BLaER1 (cell line): ENCODE measurements around the gene TTN.
A peak's percentile ranks its signal among the peaks of the same experiment; 100 is the strongest.
"Not testable (repeated sequence)": the region's sequence is repeated elsewhere in the genome, so short reads cannot be mapped to it uniquely, and the experiment has no call there.

Source experiments
- H3K27ac ChIP-seq: shearing (Covaris generic); formaldehyde crosslinking; 2 replicates; pipeline ENCODE4 v1.8.1; 2022
- H3K27me3 ChIP-seq: shearing (Covaris generic); formaldehyde crosslinking; 2 replicates; pipeline ENCODE4 v1.8.1; 2022
- H3K36me3 ChIP-seq: shearing (Covaris generic); formaldehyde crosslinking; 2 replicates; pipeline ENCODE4 v1.8.1; 2022
- H3K4me1 ChIP-seq: shearing (Covaris generic); formaldehyde crosslinking; 2 replicates; pipeline ENCODE4 v1.8.1; 2022
- H3K4me2 ChIP-seq: shearing (Covaris generic); formaldehyde crosslinking; 2 replicates; pipeline ENCODE4 v1.8.1; 2022
- H3K4me3 ChIP-seq: shearing (Covaris generic); formaldehyde crosslinking; 2 replicates; pipeline ENCODE4 v1.8.1; 2022
- H3K9ac ChIP-seq: shearing (Covaris generic); formaldehyde crosslinking; 2 replicates; pipeline ENCODE4 v1.8.1; 2022
- H3K9me3 ChIP-seq: shearing (Covaris generic); formaldehyde crosslinking; 2 replicates; pipeline ENCODE4 v1.8.1; 2022
- H4K20me1 ChIP-seq: shearing (Covaris generic); formaldehyde crosslinking; 2 replicates; pipeline ENCODE4 v1.8.1; 2022
- Cebpa-rat ChIP-seq: shearing (Covaris generic); IDR thresholded peaks from 2 replicates; pipeline ENCODE4 v1.8.1; 2022

The TTN gene

DNA sequence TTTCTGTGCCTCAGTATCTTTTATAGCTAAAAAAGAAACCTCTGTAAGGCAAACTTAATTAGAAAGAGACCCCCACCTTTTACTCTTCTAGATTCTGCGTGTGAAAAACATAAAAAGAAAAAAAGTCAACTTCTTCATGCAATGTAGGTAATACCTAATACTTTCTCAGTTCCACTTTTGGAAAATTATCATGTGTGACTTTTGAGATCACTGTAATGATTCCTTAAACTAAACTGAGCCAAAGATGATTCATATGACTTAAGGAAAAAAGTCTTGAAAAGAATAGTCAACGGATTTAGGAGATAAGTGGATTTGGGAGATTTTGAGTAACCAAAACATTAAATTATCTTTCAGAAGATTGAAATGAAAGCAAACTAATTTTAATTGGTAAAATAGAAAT is 278.0 kb downstream of the TTN start:
- H3K4me3 ChIP-seq, result no peak overlapping the region
- TF ChIP-seq Cebpa-rat, result no peak

DNA sequence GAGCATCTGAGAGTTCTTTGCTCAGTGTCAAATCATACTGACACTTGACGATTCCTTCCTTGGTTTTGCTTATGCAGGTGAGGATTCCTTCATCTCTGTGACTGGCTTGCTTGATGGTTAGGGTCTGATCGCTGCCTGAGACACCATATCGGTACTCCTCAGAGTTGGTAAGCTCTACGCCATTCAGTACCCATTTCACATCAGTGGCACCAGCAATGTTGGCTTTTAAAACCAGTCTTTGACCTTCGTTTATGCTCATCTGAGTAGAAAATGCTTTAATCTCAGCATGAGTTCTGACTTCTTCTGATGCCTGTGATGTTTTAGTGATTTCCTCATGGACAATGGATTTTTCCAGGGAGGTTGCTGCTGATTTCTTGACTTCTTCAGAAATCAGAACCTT is 278.6 kb downstream of the TTN start:
- no peak overlapping the region for H3K4me2 ChIP-seq

More for the DNA sequence above, 278.0 kb downstream of the TTN start:
- no peak overlapping the region for H3K9ac ChIP-seq
- no peak overlapping the region for H3K4me2 ChIP-seq
- no peaks in the 10 kb centered on the region for H3K9me3 ChIP-seq
- H3K4me1 ChIP-seq, result no peaks in the 10 kb centered on the region
- no peaks in the 10 kb centered on the region for H3K27me3 ChIP-seq
- no peak overlapping the region for H3K27ac ChIP-seq
- H4K20me1 ChIP-seq, result no peaks in the 10 kb centered on the region
- peaks cover 34% of the 10 kb centered on the region for H3K36me3 ChIP-seq

DNA sequence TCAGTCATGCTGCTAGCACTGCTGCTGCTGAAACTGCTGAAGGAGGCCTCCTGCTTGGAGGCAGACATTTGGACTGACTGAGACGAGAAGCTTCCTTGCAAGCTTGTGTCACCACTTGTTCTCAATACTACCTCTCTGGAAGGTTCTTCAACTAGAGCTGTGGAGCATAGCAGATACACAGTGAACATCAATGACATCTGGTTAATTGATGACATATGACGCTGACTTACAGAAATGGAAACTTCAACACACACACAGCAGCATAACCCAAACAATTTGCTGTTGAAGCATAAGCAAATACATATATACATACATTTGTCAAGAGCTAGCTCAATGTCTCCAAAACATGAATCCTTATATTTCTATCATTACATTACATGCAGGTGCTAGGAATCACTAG is 279.6 kb downstream of the TTN start:
- Histone ChIP-seq H3K27ac (no peak overlapping the region), H3K9me3 (no peaks in the 10 kb centered on the region), H4K20me1 (no peaks in the 10 kb centered on the region), H3K9ac (no peak overlapping the region), H3K4me3 (no peak overlapping the region), H3K4me1 (no peaks in the 10 kb centered on the region), H3K27me3 (no peaks in the 10 kb centered on the region), H3K4me2 (no peak overlapping the region), H3K36me3 (peaks cover 18% of the 10 kb centered on the region)
- no peak for TF ChIP-seq Cebpa-rat

More for the DNA sequence above, 278.6 kb downstream of the TTN start:
- H3K9ac ChIP-seq, result no peak overlapping the region
- no peak overlapping the region for H3K4me3 ChIP-seq
- H3K36me3 ChIP-seq, result peaks cover 29% of the 10 kb centered on the region
- no peaks in the 10 kb centered on the region for H3K9me3 ChIP-seq
- no peaks in the 10 kb centered on the region for H3K27me3 ChIP-seq
- no peaks in the 10 kb centered on the region for H3K4me1 ChIP-seq
- no peak for TF ChIP-seq Cebpa-rat
- H3K27ac ChIP-seq, result no peak overlapping the region
- H4K20me1 ChIP-seq, result no peaks in the 10 kb centered on the region

DNA sequence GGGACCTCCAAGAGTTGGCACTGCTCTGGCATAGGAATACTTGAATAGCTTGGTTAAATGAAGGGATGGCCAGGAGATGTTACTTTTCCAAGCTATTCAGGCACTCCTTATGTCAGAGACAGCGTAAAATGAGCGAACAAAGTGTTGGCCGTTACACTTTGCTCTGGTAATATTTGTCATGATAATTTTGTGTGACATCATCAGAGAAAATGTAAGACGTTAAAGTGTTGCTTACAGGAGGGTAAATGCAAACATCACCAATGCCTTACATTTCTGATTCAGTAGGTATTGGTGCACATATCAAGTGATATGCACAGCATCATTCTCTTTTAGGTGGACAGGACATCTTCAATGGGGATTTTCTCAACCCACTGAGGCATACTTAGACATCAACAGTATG is 281.0 kb downstream of the TTN start:
- Histone ChIP-seq H3K36me3 (peaks cover 5% of the 10 kb centered on the region), H3K27ac (no peak overlapping the region), H3K9me3 (no peaks in the 10 kb centered on the region), H3K9ac (no peak overlapping the region), H3K4me1 (no peaks in the 10 kb centered on the region), H3K4me2 (no peak overlapping the region), H4K20me1 (no peaks in the 10 kb centered on the region), H3K27me3 (no peaks in the 10 kb centered on the region), H3K4me3 (no peak overlapping the region)
- no peak for TF ChIP-seq Cebpa-rat

DNA sequence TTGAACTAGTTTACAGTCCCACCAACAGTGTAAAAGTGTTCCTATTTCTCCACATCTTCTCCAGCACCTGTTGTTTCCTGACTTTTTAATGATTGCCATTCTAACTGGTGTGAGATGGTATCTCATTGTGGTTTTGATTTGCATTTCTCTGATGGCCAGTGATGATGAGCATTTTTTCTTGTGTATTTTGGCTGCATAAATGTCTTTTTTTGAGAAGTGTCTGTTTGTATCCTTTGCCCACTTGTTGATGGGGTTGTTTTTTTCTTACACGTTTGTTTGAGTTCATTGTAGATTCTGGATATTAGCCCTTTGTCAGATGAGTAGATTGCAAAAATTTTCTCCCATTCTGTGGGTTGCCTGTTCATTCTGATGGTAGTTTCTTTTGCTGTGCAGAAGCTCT is 281.8 kb downstream of the TTN start:
- not testable (repeated sequence) for H3K4me3 ChIP-seq, H3K27me3 ChIP-seq, H3K4me2 ChIP-seq, H3K36me3 ChIP-seq, H3K9ac ChIP-seq, H3K9me3 ChIP-seq, H3K27ac ChIP-seq, H3K4me1 ChIP-seq, H4K20me1 ChIP-seq

DNA sequence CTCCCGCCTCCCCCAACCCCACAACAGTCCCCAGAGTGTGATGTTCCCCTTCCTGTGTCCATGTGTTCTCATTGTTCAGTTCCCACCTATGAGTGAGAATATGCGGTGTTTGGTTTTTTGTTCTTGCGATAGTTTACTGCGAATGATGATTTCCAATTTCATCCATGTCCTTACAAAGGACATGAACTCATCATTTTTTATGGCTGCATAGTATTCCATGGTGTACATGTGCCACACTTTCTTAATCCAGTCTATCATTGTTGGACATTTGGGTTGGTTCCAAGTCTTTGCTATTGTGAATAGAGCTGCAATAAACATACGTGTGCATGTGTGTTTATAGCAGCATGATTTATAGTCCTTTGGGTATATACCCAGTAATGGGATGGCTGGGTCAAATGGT is 282.2 kb downstream of the TTN start:
- not testable (repeated sequence) for H3K4me2 ChIP-seq, H3K9me3 ChIP-seq, H3K9ac ChIP-seq, H3K4me3 ChIP-seq, H4K20me1 ChIP-seq, H3K27ac ChIP-seq, H3K4me1 ChIP-seq, H3K27me3 ChIP-seq, H3K36me3 ChIP-seq

DNA sequence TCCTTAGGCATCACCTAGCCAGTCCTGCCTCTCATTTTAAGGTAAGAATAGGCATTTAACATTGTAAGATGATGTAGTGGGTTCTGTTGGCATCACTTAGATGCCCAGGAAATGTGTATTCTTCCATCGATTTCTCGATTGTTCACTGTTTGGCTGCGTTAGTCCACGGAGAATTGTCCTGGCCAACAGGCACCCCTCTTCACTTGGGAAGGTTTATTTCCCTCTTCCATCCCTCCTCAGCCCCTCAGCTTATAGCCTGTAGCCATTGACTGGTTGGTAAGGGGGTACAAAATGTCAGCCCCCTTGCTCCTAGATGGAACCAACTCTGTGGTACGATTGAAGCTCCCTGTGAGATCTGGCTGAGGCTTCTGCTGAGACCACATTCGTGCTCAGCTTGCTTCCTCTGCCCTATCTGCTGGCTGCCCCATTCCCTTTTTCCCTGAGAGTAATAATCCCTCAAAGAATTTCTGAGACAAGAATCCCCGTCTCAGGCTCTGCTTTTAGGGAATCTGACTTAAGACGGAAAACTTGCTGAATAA is 283.6 kb downstream of the TTN start:
- Histone ChIP-seq H3K27me3 (no peaks in the 10 kb centered on the region), H3K27ac (peak overlapping the region; percentile 35; the same call in 1 of the 2 replicates), H4K20me1 (no peaks in the 10 kb centered on the region), H3K4me3 (peak overlapping the region; percentile 71), H3K9ac (peak overlapping the region; percentile 77), H3K9me3 (no peaks in the 10 kb centered on the region), H3K36me3 (peaks cover 3% of the 10 kb centered on the region), H3K4me2 (peak overlapping the region; percentile 78), H3K4me1 (no peaks in the 10 kb centered on the region)
- TF ChIP-seq Cebpa-rat, result no peak

DNA sequence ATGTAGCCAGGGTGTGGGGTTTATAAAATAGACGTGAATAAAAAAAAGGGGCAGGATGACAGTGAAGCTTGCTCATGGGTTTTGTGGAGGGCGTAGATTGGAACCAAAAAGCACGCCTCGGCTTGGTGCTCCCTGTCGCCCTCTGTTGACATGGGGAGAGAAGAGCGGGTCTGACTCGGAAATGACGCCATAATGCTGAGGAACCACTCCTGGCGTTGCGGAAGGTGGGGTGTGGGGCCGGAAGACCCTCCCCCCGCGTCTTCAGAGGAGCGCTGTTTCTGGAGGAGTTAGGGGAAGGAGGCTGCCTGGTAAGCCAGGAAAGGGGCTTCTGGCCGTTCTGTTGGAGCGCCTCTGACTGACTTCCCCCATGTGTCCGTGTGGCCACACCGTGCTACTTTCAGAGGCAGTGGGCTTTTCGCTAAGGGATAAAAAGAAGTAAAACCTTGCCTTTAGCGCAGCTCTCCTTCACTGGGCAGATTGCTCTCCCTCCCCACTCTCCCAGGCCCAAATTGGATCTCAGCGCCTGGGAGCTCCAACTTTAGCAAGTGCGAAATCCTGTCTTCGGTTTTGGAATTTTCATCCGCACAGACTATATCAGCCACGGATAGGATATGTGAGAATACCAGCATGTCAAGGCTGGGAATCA is 284.1 kb downstream of the TTN start:
- Histone ChIP-seq H3K4me2 (peak overlapping the region; percentile 78), H3K4me3 (peak overlapping the region; percentile 71), H3K36me3 (peaks cover 9% of the 10 kb centered on the region), H4K20me1 (no peaks in the 10 kb centered on the region), H3K27ac (peak overlapping the region; percentile 35; the same call in 1 of the 2 replicates), H3K27me3 (no peaks in the 10 kb centered on the region), H3K9ac (peak overlapping the region; percentile 77), H3K4me1 (no peaks in the 10 kb centered on the region), H3K9me3 (no peaks in the 10 kb centered on the region)
- no peak for TF ChIP-seq Cebpa-rat

DNA sequence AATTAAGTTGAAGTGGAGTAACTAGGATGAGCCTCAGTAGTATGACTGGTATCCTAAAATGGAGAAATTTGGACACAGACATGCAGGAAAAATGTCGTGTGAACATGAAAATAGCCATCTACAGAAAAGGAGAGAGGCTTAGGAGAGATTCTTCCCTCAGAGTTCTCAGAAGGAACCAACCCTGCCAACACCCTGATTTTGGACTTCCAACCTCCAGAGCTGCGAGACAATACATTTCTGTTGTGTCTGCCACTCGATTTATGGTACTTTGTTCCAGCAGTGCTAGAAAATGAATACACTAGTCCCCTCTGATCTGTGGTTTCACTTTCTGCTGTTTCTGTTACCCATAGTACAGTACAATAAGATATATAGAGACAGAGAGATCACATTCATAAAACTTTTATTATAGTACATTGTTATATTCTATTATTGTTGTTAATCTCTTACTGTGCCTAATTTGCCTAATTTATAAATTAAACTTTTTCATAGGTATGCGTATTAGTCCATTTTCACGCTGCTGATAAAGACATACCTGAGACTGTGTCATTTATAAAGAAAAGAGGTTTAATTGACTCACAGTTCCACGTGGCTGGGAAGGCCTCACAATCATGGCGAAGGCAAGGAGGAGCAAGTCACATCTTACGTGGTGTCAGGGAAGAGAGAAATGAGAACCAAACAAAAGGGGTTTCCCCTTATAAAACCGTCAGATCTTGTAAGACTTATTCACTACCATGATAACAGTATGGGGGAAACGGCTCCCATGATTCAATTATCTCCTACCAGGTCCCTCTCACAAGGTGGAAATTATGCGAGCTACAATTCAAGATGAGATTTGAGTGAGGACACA is 285.7 kb downstream of the TTN start:
- Histone ChIP-seq H3K4me3 (no peak overlapping the region), H3K9ac (no peak overlapping the region), H3K9me3 (no peaks in the 10 kb centered on the region), H4K20me1 (no peaks in the 10 kb centered on the region), H3K4me2 (no peak overlapping the region), H3K27me3 (no peaks in the 10 kb centered on the region), H3K27ac (no peak overlapping the region), H3K4me1 (no peaks in the 10 kb centered on the region), H3K36me3 (peaks cover 24% of the 10 kb centered on the region)
- no peak for TF ChIP-seq Cebpa-rat

DNA sequence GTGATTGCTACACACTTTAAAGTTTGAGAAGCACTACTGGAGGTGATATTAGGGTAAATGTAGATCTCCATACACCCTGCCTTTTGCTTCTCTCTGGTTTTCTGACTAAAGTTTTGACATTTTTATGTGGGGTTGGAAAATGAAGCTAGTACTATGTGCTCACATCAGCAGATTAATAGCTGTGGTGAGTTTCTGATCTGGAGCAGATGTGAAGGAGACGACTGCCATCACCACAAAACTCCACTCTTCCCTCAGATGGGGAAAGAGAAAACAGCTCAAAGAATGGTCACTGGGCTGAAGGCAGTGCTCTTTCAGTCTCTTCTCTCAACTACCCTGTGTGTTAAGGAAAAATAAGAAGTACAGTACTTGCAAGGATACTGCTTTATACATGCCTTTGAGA is 289.7 kb downstream of the TTN start:
- H3K9ac ChIP-seq, result no peak overlapping the region
- no peak for TF ChIP-seq Cebpa-rat
- no peaks in the 10 kb centered on the region for H3K4me1 ChIP-seq
- H4K20me1 ChIP-seq, result no peaks in the 10 kb centered on the region; the same call in 1 of the 2 replicates
- H3K36me3 ChIP-seq, result peaks cover 46% of the 10 kb centered on the region
- H3K4me2 ChIP-seq, result no peak overlapping the region
- H3K27me3 ChIP-seq, result no peaks in the 10 kb centered on the region
- no peak overlapping the region for H3K27ac ChIP-seq
- no peak overlapping the region for H3K4me3 ChIP-seq
- H3K9me3 ChIP-seq, result no peaks in the 10 kb centered on the region
